ENCODE results near the gene FOXA1.
"Not testable (repeated sequence)": the region's sequence is repeated elsewhere in the genome, so short reads cannot be mapped to it uniquely, and the experiment has no call there.

The FOXA1 gene

GRCh38 chr14:37563189-37563588 lies 31.9 kb downstream of the FOXA1 start:
- H3K4me3 ChIP-seq (ENCODE audit: low read depth, low read length): no peak overlapping the region

- H3K4me3 ChIP-seq (ENCODE audit: low read depth, low read length): no peak overlapping the region
These were observed 35.7 kb downstream of the FOXA1 start for GRCh38 chr14:37559386-37559785.

GRCh38 chr14:37558740-37559139 lies 36.3 kb downstream of the FOXA1 start:
- H3K4me3 ChIP-seq (ENCODE audit: low read depth, low read length): no peak overlapping the region

- not testable (repeated sequence) for H3K4me3 ChIP-seq (ENCODE audit: low read depth, low read length)
These were observed 39.5 kb downstream of the FOXA1 start for GRCh38 chr14:37555596-37555995.

- H3K4me3 ChIP-seq (ENCODE audit: low read depth, low read length): no peak overlapping the region
These were observed 41.0 kb downstream of the FOXA1 start for GRCh38 chr14:37553935-37554550.

- no peak overlapping the region for H3K4me3 ChIP-seq (ENCODE audit: low read depth, low read length)
These were observed 43.9 kb downstream of the FOXA1 start for GRCh38 chr14:37551119-37551518.

- no peak overlapping the region for H3K4me3 ChIP-seq (ENCODE audit: low read depth, low read length)
These were observed 44.5 kb downstream of the FOXA1 start for GRCh38 chr14:37550511-37550910.

GRCh38 chr14:37546621-37547447 lies 48.2 kb downstream of the FOXA1 start:
- no peak overlapping the region for H3K4me3 ChIP-seq (ENCODE audit: low read depth, low read length)

GRCh38 chr14:37545174-37545573 lies 49.9 kb downstream of the FOXA1 start:
- H3K4me3 ChIP-seq (ENCODE audit: low read depth, low read length): no peak overlapping the region

GRCh38 chr14:37544407-37544806 lies 50.6 kb downstream of the FOXA1 start:
- no peak overlapping the region for H3K4me3 ChIP-seq (ENCODE audit: low read depth, low read length)

GRCh38 chr14:37539992-37540391 lies 55.1 kb downstream of the FOXA1 start:
- H3K4me3 ChIP-seq (ENCODE audit: low read depth, low read length): no peak overlapping the region

Measured in iPS-11a (cell line).